Activated naive CD4-positive, alpha-beta T cell treated with anti-CD3 and anti-CD28 coated beads, Interleukin-2, amount 50 U/mL, for 24 hours (primary cell): ENCODE results near the gene TBC1D22A.

Experiments
- H3K27ac Mint-ChIP-seq: one replicate; pipeline ENCODE4 v1.8.0; 2021; ENCODE audit warnings: mild to moderate bottlenecking, mixed read lengths
- H3K27me3 Mint-ChIP-seq: one replicate; pipeline ENCODE4 v1.8.0; 2021; ENCODE audit warnings: mixed read lengths
- H3K36me3 Mint-ChIP-seq: one replicate; pipeline ENCODE4 v1.8.0; 2021; ENCODE audit warnings: mixed read lengths
- H3K4me1 Mint-ChIP-seq: one replicate; pipeline ENCODE4 v1.8.0; 2021; ENCODE audit warnings: mixed read lengths
- H3K4me3 Mint-ChIP-seq: one replicate; pipeline ENCODE4 v1.8.0; 2021; ENCODE audit warnings: mild to moderate bottlenecking, mixed read lengths
- H3K9me3 Mint-ChIP-seq: one replicate; pipeline ENCODE4 v1.8.0; 2021; ENCODE audit warnings: mixed read lengths

Gene TBC1D22A

GRCh38 chr22:47091246-47091651 lies 328.8 kb downstream of the TBC1D22A start:
- Mint-ChIP-seq H3K4me1 (peaks cover 40% of the 10 kb centered on the region), H3K4me3 (peak overlapping the region; percentile 69), H3K9me3 (no peaks in the 10 kb centered on the region), H3K36me3 (peaks cover 7% of the 10 kb centered on the region), H3K27me3 (no peaks in the 10 kb centered on the region), H3K27ac (no peak overlapping the region)

DNA sequence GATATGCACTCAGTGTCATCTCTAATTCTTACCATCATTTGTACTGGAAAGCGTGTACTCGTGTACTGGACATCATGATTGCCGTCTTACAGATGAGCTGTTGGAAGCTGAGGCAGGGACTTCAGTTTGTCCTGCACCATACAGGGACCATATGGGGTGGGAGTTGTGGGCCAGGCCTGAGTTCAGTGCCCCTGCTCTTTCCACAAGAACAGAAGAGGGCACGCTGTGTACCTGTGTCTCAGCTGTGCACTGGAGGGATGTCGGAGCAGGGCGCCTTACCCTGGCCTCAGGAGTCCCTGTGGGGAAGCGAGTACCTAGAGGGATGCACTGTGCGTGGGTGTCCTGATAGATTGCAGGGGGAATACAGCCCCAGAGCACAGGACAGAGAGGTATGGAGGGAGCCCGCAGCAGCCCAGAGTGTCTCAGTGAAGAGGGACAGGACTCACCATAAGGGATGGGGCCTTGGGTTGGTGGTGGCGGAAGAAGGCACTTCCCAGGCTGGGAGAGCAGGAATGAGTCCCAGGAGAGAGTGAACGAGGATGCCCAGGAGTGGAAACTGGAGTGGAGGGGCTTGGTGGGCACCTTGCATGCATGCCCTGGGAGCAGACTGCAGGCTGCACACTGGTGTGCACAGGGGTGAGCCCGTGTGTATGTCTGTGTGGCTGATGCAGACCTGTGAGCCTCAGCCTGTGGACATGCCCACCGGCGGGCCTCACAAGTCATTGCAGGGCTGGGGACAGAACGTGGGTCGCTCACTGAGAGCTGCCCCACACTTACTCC lies 329.7 kb downstream of the TBC1D22A start:
- peaks cover 9% of the 10 kb centered on the region for H3K36me3 Mint-ChIP-seq
- H3K9me3 Mint-ChIP-seq = no peaks in the 10 kb centered on the region
- H3K4me1 Mint-ChIP-seq = peaks cover 40% of the 10 kb centered on the region
- H3K27ac Mint-ChIP-seq = no peak overlapping the region
- H3K27me3 Mint-ChIP-seq = no peaks in the 10 kb centered on the region
- no peak overlapping the region for H3K4me3 Mint-ChIP-seq

- H3K36me3 Mint-ChIP-seq = peaks cover 9% of the 10 kb centered on the region
- H3K4me3 Mint-ChIP-seq = no peak overlapping the region
- H3K4me1 Mint-ChIP-seq = peaks cover 37% of the 10 kb centered on the region
- no peaks in the 10 kb centered on the region for H3K27me3 Mint-ChIP-seq
- no peaks in the 10 kb centered on the region for H3K9me3 Mint-ChIP-seq
- H3K27ac Mint-ChIP-seq = peak overlapping the region; percentile 11
Measured at GRCh38 chr22:47092896-47093311, 330.5 kb downstream of the TBC1D22A start.

DNA sequence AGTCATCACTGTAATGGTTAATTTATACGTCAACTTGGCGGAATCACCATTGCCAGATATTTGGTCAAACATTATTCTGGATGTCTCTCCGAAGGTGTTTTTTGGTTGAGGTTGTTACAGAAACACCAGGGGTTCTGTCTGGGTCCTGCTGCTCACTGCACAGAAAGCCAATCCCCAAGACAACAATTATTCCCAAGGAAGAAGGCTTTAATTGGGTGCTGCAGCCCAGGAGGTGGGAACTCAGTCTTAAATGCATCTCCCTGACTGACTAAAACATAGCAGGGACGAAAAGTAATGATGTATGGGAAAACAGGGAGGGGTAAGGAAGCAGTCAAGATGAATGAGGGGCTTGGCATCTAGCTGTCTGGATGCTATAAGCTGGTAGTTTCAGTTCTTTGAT lies 331.3 kb downstream of the TBC1D22A start:
- Mint-ChIP-seq H3K27ac (no peak overlapping the region), H3K36me3 (peaks cover 9% of the 10 kb centered on the region), H3K9me3 (no peaks in the 10 kb centered on the region), H3K4me1 (peaks cover 29% of the 10 kb centered on the region), H3K4me3 (no peak overlapping the region), H3K27me3 (no peaks in the 10 kb centered on the region)

GRCh38 chr22:47094861-47095330 lies 332.4 kb downstream of the TBC1D22A start:
- no peaks in the 10 kb centered on the region for H3K9me3 Mint-ChIP-seq
- H3K4me3 Mint-ChIP-seq = no peak overlapping the region
- peaks cover 9% of the 10 kb centered on the region for H3K36me3 Mint-ChIP-seq
- H3K27ac Mint-ChIP-seq = no peak overlapping the region
- H3K27me3 Mint-ChIP-seq = no peaks in the 10 kb centered on the region
- H3K4me1 Mint-ChIP-seq = peaks cover 18% of the 10 kb centered on the region

DNA sequence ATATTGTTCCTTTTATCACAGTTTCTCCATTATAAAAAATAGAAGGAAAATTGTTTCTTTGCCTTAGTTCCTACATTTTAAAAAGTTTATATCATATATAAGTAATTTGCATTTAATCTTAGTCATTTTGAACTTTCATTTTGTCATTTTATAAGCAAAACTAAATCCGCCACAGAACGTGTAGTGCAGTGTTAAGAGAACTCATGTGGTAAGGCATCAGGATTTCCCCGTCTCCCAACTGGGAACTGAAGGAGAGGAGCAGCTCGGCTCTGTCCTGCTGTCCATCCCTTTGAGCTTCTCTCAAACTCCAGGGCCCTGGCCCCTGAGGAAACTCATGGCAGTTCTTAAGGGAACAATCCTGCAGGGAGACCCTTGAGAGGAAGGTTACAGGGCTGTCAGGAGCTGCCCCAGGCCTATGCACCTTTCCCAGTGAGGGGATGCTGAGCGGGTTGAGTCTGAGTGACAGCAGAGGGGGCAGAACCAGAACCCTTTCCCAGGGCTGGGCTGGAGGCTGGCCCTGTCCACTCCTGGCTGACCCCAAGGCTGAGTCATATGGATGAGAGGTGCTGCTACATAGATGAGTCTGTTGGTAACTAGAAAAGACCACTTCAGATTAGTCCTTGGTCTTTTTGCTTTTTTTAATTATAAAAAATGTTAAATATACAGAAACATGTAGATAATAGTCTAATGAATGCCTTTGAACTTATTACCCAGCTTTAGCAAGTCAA lies 333.1 kb downstream of the TBC1D22A start:
- H3K4me3 Mint-ChIP-seq = no peak overlapping the region
- no peaks in the 10 kb centered on the region for H3K27me3 Mint-ChIP-seq
- H3K27ac Mint-ChIP-seq = no peak overlapping the region
- H3K9me3 Mint-ChIP-seq = no peaks in the 10 kb centered on the region
- peaks cover 15% of the 10 kb centered on the region for H3K4me1 Mint-ChIP-seq
- peaks cover 12% of the 10 kb centered on the region for H3K36me3 Mint-ChIP-seq

DNA sequence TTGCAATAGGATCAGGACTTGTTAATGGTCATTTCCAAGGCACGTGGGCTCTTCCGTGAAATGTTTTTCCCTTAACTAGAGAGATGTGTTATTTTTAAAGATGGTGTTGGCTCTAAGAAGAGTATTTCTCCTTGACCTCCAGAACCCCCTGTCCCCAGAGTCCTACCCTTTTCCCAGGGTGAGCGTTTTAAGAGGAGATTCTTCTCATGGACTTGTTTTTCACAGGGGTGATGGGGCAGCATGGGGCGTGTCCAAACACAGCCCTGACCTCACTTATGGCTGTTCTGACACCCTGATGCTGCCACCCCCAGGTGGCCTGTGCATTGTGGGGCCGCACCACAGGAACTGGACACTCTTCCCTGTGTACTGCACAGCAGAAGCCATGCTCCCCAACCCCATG lies 335.7 kb downstream of the TBC1D22A start:
- Mint-ChIP-seq H3K36me3 (peaks cover 12% of the 10 kb centered on the region), H3K4me1 (no peaks in the 10 kb centered on the region), H3K27ac (no peak overlapping the region), H3K27me3 (no peaks in the 10 kb centered on the region), H3K4me3 (no peak overlapping the region), H3K9me3 (no peaks in the 10 kb centered on the region)

DNA sequence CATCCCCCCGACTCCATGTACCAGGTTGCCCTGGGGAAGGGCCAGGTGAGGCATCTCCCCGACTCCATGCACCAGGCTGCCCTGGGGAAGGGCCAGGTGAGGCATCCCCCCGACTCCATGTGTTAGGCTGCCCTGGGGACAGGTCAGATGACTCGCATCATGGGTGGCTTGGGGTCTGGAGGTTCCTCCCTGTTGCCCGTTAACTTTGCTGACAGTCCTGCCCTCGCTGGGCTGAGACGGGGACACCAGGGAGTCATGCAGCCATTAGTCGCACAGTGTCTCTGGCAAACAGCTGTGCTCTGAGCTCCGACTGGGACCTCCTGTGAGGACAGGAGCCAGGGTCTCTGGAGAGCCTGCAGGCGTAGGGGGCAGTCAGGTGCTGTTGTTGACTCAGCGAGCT lies 336.1 kb downstream of the TBC1D22A start:
- no peaks in the 10 kb centered on the region for H3K9me3 Mint-ChIP-seq
- no peak overlapping the region for H3K4me3 Mint-ChIP-seq
- H3K4me1 Mint-ChIP-seq = no peaks in the 10 kb centered on the region
- H3K27me3 Mint-ChIP-seq = no peaks in the 10 kb centered on the region
- H3K27ac Mint-ChIP-seq = no peak overlapping the region
- H3K36me3 Mint-ChIP-seq = peaks cover 12% of the 10 kb centered on the region

- H3K4me1 Mint-ChIP-seq = no peaks in the 10 kb centered on the region
- H3K27ac Mint-ChIP-seq = no peak overlapping the region
- H3K9me3 Mint-ChIP-seq = no peaks in the 10 kb centered on the region
- H3K27me3 Mint-ChIP-seq = no peaks in the 10 kb centered on the region
- peaks cover 12% of the 10 kb centered on the region for H3K36me3 Mint-ChIP-seq
- no peak overlapping the region for H3K4me3 Mint-ChIP-seq
Measured at GRCh38 chr22:47100019-47100418, 337.6 kb downstream of the TBC1D22A start.

- peaks cover 12% of the 10 kb centered on the region for H3K36me3 Mint-ChIP-seq
- no peaks in the 10 kb centered on the region for H3K4me1 Mint-ChIP-seq
- no peak overlapping the region for H3K27ac Mint-ChIP-seq
- H3K27me3 Mint-ChIP-seq = no peaks in the 10 kb centered on the region
- no peaks in the 10 kb centered on the region for H3K9me3 Mint-ChIP-seq
- no peak overlapping the region for H3K4me3 Mint-ChIP-seq
Measured at GRCh38 chr22:47100646-47101200, 338.3 kb downstream of the TBC1D22A start.

GRCh38 chr22:47101321-47101885 lies 339.0 kb downstream of the TBC1D22A start:
- H3K36me3 Mint-ChIP-seq = peaks cover 11% of the 10 kb centered on the region
- no peaks in the 10 kb centered on the region for H3K4me1 Mint-ChIP-seq
- no peaks in the 10 kb centered on the region for H3K27me3 Mint-ChIP-seq
- H3K4me3 Mint-ChIP-seq = no peak overlapping the region
- no peak overlapping the region for H3K27ac Mint-ChIP-seq
- no peaks in the 10 kb centered on the region for H3K9me3 Mint-ChIP-seq

DNA sequence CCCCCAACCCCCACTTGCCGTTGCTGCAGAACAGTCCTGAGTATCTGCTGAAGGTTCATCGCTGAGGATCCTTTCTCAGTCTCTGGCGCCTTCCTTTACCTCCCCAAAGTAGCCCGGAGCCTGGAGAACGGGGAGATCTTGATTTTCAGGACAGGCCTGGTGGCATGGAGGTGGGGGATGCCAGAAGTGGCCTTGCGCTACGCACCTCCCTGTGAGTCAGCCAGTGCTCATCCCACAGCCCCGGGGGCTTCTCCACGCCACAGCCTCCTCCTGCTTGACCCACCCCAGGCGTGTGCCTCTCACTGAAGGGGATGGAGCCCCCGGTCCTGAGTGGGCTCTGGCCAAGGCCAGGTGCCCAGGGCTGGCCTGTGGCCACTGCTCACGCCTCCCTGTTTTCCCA lies 339.6 kb downstream of the TBC1D22A start:
- no peaks in the 10 kb centered on the region for H3K9me3 Mint-ChIP-seq
- H3K4me3 Mint-ChIP-seq = no peak overlapping the region
- H3K36me3 Mint-ChIP-seq = peaks cover 9% of the 10 kb centered on the region
- peaks cover 1% of the 10 kb centered on the region for H3K4me1 Mint-ChIP-seq
- no peak overlapping the region for H3K27ac Mint-ChIP-seq
- no peaks in the 10 kb centered on the region for H3K27me3 Mint-ChIP-seq

- no peak overlapping the region for H3K4me3 Mint-ChIP-seq
- no peaks in the 10 kb centered on the region for H3K9me3 Mint-ChIP-seq
- no peaks in the 10 kb centered on the region for H3K27me3 Mint-ChIP-seq
- H3K36me3 Mint-ChIP-seq = peaks cover 14% of the 10 kb centered on the region
- peaks cover 7% of the 10 kb centered on the region for H3K4me1 Mint-ChIP-seq
- H3K27ac Mint-ChIP-seq = no peak overlapping the region
Measured at GRCh38 chr22:47102648-47103047, 340.2 kb downstream of the TBC1D22A start.

- H3K9me3 Mint-ChIP-seq = no peaks in the 10 kb centered on the region
- H3K27ac Mint-ChIP-seq = no peak overlapping the region
- H3K27me3 Mint-ChIP-seq = no peaks in the 10 kb centered on the region
- peaks cover 7% of the 10 kb centered on the region for H3K4me1 Mint-ChIP-seq
- peaks cover 14% of the 10 kb centered on the region for H3K36me3 Mint-ChIP-seq
- no peak overlapping the region for H3K4me3 Mint-ChIP-seq
Measured at GRCh38 chr22:47105085-47105484, 342.6 kb downstream of the TBC1D22A start.

DNA sequence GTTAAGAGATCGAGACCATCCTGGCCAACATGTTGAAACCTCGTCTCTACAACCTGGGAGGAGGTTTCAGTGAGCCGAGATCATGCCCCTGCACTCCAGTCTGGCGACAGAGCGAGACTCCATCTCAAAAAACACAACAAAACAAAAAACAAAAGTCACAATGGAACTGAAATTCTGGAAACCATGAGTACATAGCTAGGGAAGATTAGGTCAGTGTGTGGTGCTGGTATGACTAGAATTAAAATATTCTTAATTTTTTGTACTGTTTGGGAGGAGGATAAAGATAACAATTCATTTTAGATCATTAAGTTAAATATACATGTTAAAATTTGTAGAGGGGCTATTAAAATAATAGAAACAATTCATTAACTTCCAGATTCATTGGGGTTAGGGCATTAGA lies 344.4 kb downstream of the TBC1D22A start:
- Mint-ChIP-seq H3K36me3 (peaks cover 6% of the 10 kb centered on the region), H3K27me3 (no peaks in the 10 kb centered on the region), H3K27ac (no peak overlapping the region), H3K4me1 (peaks cover 7% of the 10 kb centered on the region), H3K4me3 (no peak overlapping the region), H3K9me3 (no peaks in the 10 kb centered on the region)

DNA sequence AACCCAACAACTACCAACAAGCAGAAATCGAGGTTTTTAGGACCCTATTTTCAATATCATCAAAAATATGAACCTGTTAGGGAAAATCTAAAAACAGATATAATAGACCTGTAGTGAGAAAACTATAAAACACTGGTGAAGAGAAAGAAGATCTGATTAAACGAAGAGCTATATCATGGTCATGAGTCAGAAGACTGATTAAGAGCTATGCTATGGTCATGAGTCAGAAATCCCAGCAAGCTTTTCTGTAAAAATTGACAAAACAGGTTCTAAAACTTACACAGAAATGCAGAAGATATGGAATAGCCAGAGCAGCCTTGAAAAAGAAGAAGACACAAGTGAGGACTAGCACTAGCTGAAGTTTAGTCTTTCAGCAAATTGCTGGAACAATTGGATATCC lies 345.0 kb downstream of the TBC1D22A start:
- Mint-ChIP-seq H3K4me1 (peaks cover 7% of the 10 kb centered on the region), H3K36me3 (peaks cover 6% of the 10 kb centered on the region), H3K27ac (peak overlapping the region; percentile 88), H3K4me3 (no peak overlapping the region), H3K9me3 (no peaks in the 10 kb centered on the region), H3K27me3 (no peaks in the 10 kb centered on the region)
